ENCODE data around the gene IGF2. TPM values are rescaled to one million over a fixed set of nuclear protein-coding genes. Genes with fewer than 3 reads are reported as not detected.

The IGF2 gene
- total RNA-seq, 1 experiment from 2014 or later, result 14.5 TPM

DNA sequence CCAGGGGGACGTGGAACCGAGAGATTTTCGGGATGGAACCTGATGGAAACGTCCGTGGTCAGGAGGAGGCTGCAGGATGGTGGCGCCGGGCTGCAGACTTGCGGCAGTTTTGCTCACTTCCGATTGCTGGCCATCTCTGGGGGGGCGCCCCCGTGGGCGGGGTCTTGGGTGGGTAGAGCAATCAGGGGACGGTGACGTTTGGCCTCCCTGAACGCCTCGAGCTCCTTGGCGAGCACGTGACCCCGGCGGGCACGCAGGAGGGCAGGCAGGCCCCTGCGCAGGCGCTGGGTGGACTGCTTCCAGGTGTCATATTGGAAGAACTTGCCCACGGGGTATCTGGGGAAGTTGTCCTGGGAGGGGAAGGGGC is 6.3 kb downstream of the IGF2 start:
- in situ Hi-C loops (cut with HindIII; ENCODE audit: low pct_unique_long_range_greater_than_20kb, low sequenced_read_pairs), result no loop called here
- CTCF ChIA-PET, result interaction anchor here (1.6 kb wide), 1 partner anchor 19 kb away, joined by 5 read pairs; no protein-coding TSS in a partner anchor
- TF ChIP-seq, protein P1, sequence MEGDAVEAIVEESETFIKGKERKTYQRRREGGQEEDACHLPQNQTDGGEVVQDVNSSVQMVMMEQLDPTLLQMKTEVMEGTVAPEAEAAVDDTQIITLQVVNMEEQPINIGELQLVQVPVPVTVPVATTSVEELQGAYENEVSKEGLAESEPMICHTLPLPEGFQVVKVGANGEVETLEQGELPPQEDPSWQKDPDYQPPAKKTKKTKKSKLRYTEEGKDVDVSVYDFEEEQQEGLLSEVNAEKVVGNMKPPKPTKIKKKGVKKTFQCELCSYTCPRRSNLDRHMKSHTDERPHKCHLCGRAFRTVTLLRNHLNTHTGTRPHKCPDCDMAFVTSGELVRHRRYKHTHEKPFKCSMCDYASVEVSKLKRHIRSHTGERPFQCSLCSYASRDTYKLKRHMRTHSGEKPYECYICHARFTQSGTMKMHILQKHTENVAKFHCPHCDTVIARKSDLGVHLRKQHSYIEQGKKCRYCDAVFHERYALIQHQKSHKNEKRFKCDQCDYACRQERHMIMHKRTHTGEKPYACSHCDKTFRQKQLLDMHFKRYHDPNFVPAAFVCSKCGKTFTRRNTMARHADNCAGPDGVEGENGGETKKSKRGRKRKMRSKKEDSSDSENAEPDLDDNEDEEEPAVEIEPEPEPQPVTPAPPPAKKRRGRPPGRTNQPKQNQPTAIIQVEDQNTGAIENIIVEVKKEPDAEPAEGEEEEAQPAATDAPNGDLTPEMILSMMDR (IDR thresholded peaks at IDR 0.05), result no peak
- TF ChIP-seq, protein P2, sequence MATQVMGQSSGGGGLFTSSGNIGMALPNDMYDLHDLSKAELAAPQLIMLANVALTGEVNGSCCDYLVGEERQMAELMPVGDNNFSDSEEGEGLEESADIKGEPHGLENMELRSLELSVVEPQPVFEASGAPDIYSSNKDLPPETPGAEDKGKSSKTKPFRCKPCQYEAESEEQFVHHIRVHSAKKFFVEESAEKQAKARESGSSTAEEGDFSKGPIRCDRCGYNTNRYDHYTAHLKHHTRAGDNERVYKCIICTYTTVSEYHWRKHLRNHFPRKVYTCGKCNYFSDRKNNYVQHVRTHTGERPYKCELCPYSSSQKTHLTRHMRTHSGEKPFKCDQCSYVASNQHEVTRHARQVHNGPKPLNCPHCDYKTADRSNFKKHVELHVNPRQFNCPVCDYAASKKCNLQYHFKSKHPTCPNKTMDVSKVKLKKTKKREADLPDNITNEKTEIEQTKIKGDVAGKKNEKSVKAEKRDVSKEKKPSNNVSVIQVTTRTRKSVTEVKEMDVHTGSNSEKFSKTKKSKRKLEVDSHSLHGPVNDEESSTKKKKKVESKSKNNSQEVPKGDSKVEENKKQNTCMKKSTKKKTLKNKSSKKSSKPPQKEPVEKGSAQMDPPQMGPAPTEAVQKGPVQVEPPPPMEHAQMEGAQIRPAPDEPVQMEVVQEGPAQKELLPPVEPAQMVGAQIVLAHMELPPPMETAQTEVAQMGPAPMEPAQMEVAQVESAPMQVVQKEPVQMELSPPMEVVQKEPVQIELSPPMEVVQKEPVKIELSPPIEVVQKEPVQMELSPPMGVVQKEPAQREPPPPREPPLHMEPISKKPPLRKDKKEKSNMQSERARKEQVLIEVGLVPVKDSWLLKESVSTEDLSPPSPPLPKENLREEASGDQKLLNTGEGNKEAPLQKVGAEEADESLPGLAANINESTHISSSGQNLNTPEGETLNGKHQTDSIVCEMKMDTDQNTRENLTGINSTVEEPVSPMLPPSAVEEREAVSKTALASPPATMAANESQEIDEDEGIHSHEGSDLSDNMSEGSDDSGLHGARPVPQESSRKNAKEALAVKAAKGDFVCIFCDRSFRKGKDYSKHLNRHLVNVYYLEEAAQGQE (IDR thresholded peaks at IDR 0.05; ENCODE audit: insufficient read depth in 1 of 2, low read depth in 2 of 2, low read length in 1 of 2), result no peak
- TF ChIP-seq TCF7L2 (IDR thresholded peaks at IDR 0.05; ENCODE audit: low read depth, low read length) (no peak), POLR2AphosphoS5 (IDR thresholded peaks at IDR 0.05; ENCODE audit: low read depth, low read length) (no peak), SIN3A (IDR thresholded peaks at IDR 0.05; ENCODE audit: borderline replicate concordance, insufficient read depth, low read depth, low read length) (no peak)
- intact Hi-C loops (cut with micrococcal nuclease; ENCODE audit: unreplicated experiment), result no loop called here
- H3K9me3 ChIP-seq (ENCODE audit: control insufficient read depth, insufficient read depth, low read depth, low read length), result no peaks in the 10 kb centered on the region
- no peak for DNase-seq (ENCODE audit: low read depth, low spot score)
- no TSS peak for BruUV-seq (replicated peaks)
- POLR2A ChIA-PET, result interaction anchor here (0.6 kb wide), 1 partner anchor 106 kb away, joined by 4 read pairs; no protein-coding TSS in a partner anchor
- H3K27me3 ChIP-seq (ENCODE audit: control insufficient read depth, insufficient read depth, low read length), result no peaks in the 10 kb centered on the region; the same call in 1 of the 2 replicates
- no peak overlapping the region for H3K4me3 ChIP-seq (ENCODE audit: low read depth in 2 of 2, low read length in 2 of 2)
- peaks cover 4% of the 10 kb centered on the region for H3K4me1 ChIP-seq (ENCODE audit: control insufficient read depth, insufficient read depth, low read length)
- ATAC-seq, result no peak
- H3K27ac ChIP-seq (ENCODE audit: low read length), result no peak overlapping the region
- H3K36me3 ChIP-seq (ENCODE audit: control insufficient read depth, insufficient read depth, low read length), result no peaks in the 10 kb centered on the region

DNA sequence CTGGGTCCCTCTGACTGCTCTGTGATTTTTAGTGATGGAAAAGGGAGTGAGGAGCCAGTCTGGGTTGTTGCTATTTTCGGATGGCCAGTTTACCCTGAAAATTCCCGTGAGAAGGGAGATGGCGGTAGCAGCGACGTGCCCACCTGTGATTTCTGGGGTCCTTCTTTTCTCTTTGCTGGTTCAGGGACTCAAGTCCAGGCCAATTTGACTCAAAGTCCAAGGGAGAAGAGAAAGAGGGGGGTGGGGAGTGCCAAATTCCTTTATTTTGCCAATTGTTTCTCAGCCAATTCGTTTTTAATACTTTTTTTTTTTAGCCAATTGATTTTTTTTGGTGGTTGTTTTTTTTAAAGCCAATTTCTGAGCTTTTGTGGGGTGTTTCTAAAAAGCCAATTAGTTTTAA is 6.9 kb downstream of the IGF2 start:
- CTCF ChIA-PET, result no interaction called here

DNA sequence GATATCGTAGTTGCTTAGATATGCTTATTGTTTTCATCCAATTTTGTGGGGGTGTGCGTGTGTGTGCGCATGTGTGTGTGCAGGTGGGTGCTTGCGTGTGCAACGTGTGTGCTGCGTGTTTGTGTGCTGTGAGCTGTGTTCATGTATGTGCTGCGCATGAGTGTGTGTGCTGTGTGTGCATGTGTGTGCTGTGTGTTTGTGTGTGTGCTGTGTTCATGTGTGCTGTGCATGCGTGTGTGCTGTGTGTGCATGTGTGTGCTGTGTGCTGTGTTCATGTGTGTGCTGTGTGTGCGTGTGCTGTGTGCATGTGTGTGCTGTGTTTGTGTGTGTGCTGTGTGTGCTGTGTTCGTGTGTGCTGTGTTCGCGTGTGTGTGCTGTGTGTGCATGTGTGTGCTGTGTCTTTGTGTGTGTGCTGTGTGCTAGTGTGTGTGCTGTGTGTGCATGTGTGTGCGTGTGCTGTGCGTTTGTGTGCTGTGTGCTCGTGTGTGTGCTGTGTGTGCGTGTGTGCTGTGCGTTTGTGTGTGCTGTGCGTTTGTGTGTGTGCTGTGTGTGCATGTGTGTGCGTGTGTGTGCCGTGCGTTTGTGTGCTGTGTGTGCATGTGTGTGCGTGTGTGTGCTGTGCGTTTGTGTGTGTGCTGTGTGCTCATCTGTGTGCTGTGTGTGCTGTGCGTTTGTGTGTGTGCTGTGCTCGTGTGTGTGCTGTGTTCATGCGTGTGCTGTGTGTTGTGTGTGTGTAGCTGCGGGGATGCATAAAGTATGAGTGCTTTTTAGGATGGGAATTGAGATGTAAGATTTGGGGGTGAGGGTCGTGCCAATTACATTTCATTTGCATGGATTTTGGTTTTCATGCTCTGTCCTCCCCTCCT is 7.6 kb downstream of the IGF2 start:
- no peaks in the 10 kb centered on the region; the same call in 1 of the 2 replicates for H3K4me1 ChIP-seq (ENCODE audit: control insufficient read depth, insufficient read depth, low read length)
- H3K27ac ChIP-seq (ENCODE audit: low read length), result no peak overlapping the region
- ChIA-PET CTCF (no interaction called here), POLR2A (no interaction called here)
- H3K36me3 ChIP-seq (ENCODE audit: control insufficient read depth, insufficient read depth, low read length), result no peaks in the 10 kb centered on the region
- in situ Hi-C loops (cut with HindIII; ENCODE audit: low pct_unique_long_range_greater_than_20kb, low sequenced_read_pairs) (no loop called here), intact Hi-C loops (cut with micrococcal nuclease; ENCODE audit: unreplicated experiment) (no loop called here)
- no peak overlapping the region for H3K4me3 ChIP-seq (ENCODE audit: low read depth in 2 of 2, low read length in 2 of 2)
- H3K27me3 ChIP-seq (ENCODE audit: control insufficient read depth, insufficient read depth, low read length), result no peaks in the 10 kb centered on the region
- H3K9me3 ChIP-seq (ENCODE audit: control insufficient read depth, insufficient read depth, low read depth, low read length), result no peaks in the 10 kb centered on the region
- no peak for ATAC-seq
- no peak for DNase-seq (ENCODE audit: low read depth, low spot score)
- TSS peak; percentile 92 for BruUV-seq (replicated peaks)
- TF ChIP-seq, protein P2 (IDR thresholded peaks at IDR 0.05; ENCODE audit: insufficient read depth in 1 of 2, low read depth in 2 of 2, low read length in 1 of 2), result peak in 1 of 2 experiments; percentile 9; a peak in 1 of 4 replicates
- no peak for TF ChIP-seq SIN3A (IDR thresholded peaks at IDR 0.05; ENCODE audit: borderline replicate concordance, insufficient read depth, low read depth, low read length)

More for the DNA sequence above, 6.9 kb downstream of the IGF2 start:
- Histone ChIP-seq H3K36me3 (ENCODE audit: control insufficient read depth, insufficient read depth, low read length) (no peaks in the 10 kb centered on the region), H3K27me3 (ENCODE audit: control insufficient read depth, insufficient read depth, low read length) (no peaks in the 10 kb centered on the region), H3K9me3 (ENCODE audit: control insufficient read depth, insufficient read depth, low read depth, low read length) (no peaks in the 10 kb centered on the region), H3K27ac (ENCODE audit: low read length) (no peak overlapping the region), H3K4me1 (ENCODE audit: control insufficient read depth, insufficient read depth, low read length) (peaks cover under 1% of the 10 kb centered on the region), H3K4me3 (ENCODE audit: low read depth in 2 of 2, low read length in 2 of 2) (no peak overlapping the region)
- intact Hi-C loops (cut with micrococcal nuclease; ENCODE audit: unreplicated experiment) (no loop called here), in situ Hi-C loops (cut with HindIII; ENCODE audit: low pct_unique_long_range_greater_than_20kb, low sequenced_read_pairs) (no loop called here)
- ATAC-seq, result no peak
- DNase-seq (ENCODE audit: low read depth, low spot score), result no peak
- POLR2A ChIA-PET, result interaction anchor here (0.6 kb wide), 1 partner anchor 105 kb away, joined by 4 read pairs; no protein-coding TSS in a partner anchor
- BruUV-seq (replicated peaks), result no TSS peak
- TF ChIP-seq TCF7L2 (IDR thresholded peaks at IDR 0.05; ENCODE audit: low read depth, low read length), result no peak

Measured in Panc1 (cell line).